Activated CD8-positive, alpha-beta memory T cell treated with anti-CD3 and anti-CD28 coated beads, Interleukin-2, amount 50 U/mL, for 48 hours (primary cell): Measurements from ENCODE around the gene TMEM131L.
A peak's percentile ranks its signal among the peaks of the same experiment; 100 is the strongest.
"Not testable (repeated sequence)": the region's sequence is repeated elsewhere in the genome, so short reads cannot be mapped to it uniquely, and the experiment has no call there.

Experiments used
- DNase-seq: peaks from one replicate; pipeline ENCODE4 v3.0.0-alpha.2; 2020

The TMEM131L gene

GRCh38 chr4:153666505-153666904 lies 200.3 kb downstream of the TMEM131L start:
- DNase-seq, result not testable (repeated sequence)

- no peak for DNase-seq
Measured at GRCh38 chr4:153668647-153669046, 202.5 kb downstream of the TMEM131L start.

- no peak for DNase-seq
Measured at GRCh38 chr4:153669838-153670237, 203.7 kb downstream of the TMEM131L start.

- no peak for DNase-seq
Measured at GRCh38 chr4:153676486-153676885, 210.3 kb downstream of the TMEM131L start.

GRCh38 chr4:153676984-153677383 lies 210.8 kb downstream of the TMEM131L start:
- no peak for DNase-seq

GRCh38 chr4:153679486-153679885 lies 213.3 kb downstream of the TMEM131L start:
- no peak for DNase-seq

GRCh38 chr4:153683763-153684181 lies 217.6 kb downstream of the TMEM131L start:
- no peak for DNase-seq

- peak; percentile 79 for DNase-seq
Measured at GRCh38 chr4:153684182-153684970, 218.2 kb downstream of the TMEM131L start, which contains the start of gene TLR2. Gene TLR2 (plus strand): TSS chr4:153684280. CDS start chr4:153702908, 18,628 bp downstream.

GRCh38 chr4:153684971-153685371 lies 218.8 kb downstream of the TMEM131L start:
- DNase-seq, result no peak
